IMR-90 (cell line): Measurements from ENCODE around the gene BCAT1. TPM values are rescaled to one million over a fixed set of nuclear protein-coding genes. Genes with fewer than 3 reads are reported as not detected.

Experiments
- ATAC-seq: fragments of 200-7000 bp; cut with Tn5 transposase; 2 replicates; pipeline ENCODE4 v1.9.1; 2020; ENCODE audit warnings: low read depth, mild to moderate bottlenecking, moderate library complexity
- BruUV-seq: library from RNA; stranded (reverse); fragments of 400-500 nt; replicated peaks from 2 replicates; lab custom pipeline; 2021; lab: Mats Ljungman, UMichigan
- CTCF ChIA-PET: fragments of 300-600 bp; formaldehyde crosslinking; extraction: SDS; loops from one replicate; lab custom pipeline; 2021; ENCODE audit warnings: antibody characterized with exemption; lab: Yijun Ruan, JAX
- POLR2A ChIA-PET: fragments of 300-600 bp; sonication (Branson Sonifier 250); formaldehyde crosslinking; loops from one replicate; lab custom pipeline; 2022; ENCODE audit warnings: antibody characterized with exemption; ENCODE audit not compliant: unreplicated experiment; lab: Charles Lee
- DNase-seq: peaks from one replicate; pipeline ENCODE4 v3.0.0; 2013
- H2AFZ ChIP-seq: replicated peaks from 2 replicates; pipeline ENCODE3; 2013; ENCODE audit warnings: low read length, mild to moderate bottlenecking; ENCODE audit not compliant: poor library complexity
- H2AK5ac ChIP-seq: 2 replicates; pipeline ENCODE4 v1.6.1; 2013; ENCODE audit warnings: low read depth, low read length, inconsistent platforms
- H2AK9ac ChIP-seq: replicated peaks from 2 replicates; pipeline ENCODE3; 2013; ENCODE audit warnings: mild to moderate bottlenecking, low read depth, low read length, moderate library complexity; ENCODE audit not compliant: poor library complexity
- H2BK120ac ChIP-seq: 2 replicates; pipeline ENCODE4 v1.6.1; 2013; ENCODE audit warnings: low read depth, low read length, inconsistent platforms
- H2BK15ac ChIP-seq: 3 replicates; pipeline ENCODE4 v1.6.1; 2013; ENCODE audit warnings: low read depth, low read length, inconsistent platforms
- H2BK20ac ChIP-seq: 2 replicates; pipeline ENCODE4 v1.6.1; 2013; ENCODE audit warnings: low read depth, mild to moderate bottlenecking, inconsistent platforms, low read length, moderate library complexity
- H2BK5ac ChIP-seq: 2 replicates; pipeline ENCODE4 v1.6.1; 2013; ENCODE audit warnings: mild to moderate bottlenecking, low read depth, low read length, inconsistent platforms; ENCODE audit not compliant: poor library complexity, severe bottlenecking
- H3K14ac ChIP-seq: replicated peaks from 2 replicates; pipeline ENCODE4 v1.6.1; 2013; ENCODE audit warnings: low read depth, low read length, inconsistent platforms
- H3K18ac ChIP-seq: 2 replicates; pipeline ENCODE4 v1.6.1; 2013; ENCODE audit warnings: low read depth, low read length, control low read depth
- H3K23ac ChIP-seq: 2 replicates; pipeline ENCODE4 v1.6.1; 2013; ENCODE audit warnings: low read depth, low read length, inconsistent platforms
- H3K27ac ChIP-seq: 2 replicates; pipeline ENCODE4 v1.5.1; 2013; ENCODE audit warnings: mild to moderate bottlenecking, control low read depth, low read length; ENCODE audit not compliant: insufficient read depth
- H3K27me3 ChIP-seq: 2 replicates; pipeline ENCODE4 v1.6.1; 2013; ENCODE audit warnings: low read length; ENCODE audit not compliant: control insufficient read depth, insufficient read depth
- H3K36me3 ChIP-seq: 2 replicates; pipeline ENCODE4 v1.6.1; 2013; ENCODE audit warnings: low read length, mixed read lengths; ENCODE audit not compliant: control insufficient read depth, insufficient read depth
- H3K4ac ChIP-seq: 2 replicates; pipeline ENCODE4 v1.6.1; 2013; ENCODE audit warnings: low read depth, low read length, inconsistent platforms
- H3K4me1 ChIP-seq: 2 replicates; pipeline ENCODE4 v1.6.1; 2013; ENCODE audit warnings: low read length, mixed read lengths; ENCODE audit not compliant: control insufficient read depth, insufficient read depth
- H3K4me2 ChIP-seq: 2 replicates; pipeline ENCODE4 v1.6.1; 2013; ENCODE audit warnings: low read depth, mild to moderate bottlenecking, control low read depth, low read length, moderate library complexity
- H3K4me3 ChIP-seq: 2 replicates; pipeline ENCODE4 v1.5.1; 2013; ENCODE audit warnings: low read depth, mild to moderate bottlenecking, control low read depth, low read length, moderate library complexity; ENCODE audit not compliant: insufficient read depth
- H3K56ac ChIP-seq: 2 replicates; pipeline ENCODE4 v1.6.1; 2013; ENCODE audit warnings: low read length, inconsistent platforms; ENCODE audit not compliant: insufficient read depth; ENCODE audit errors: extremely low read depth
- H3K79me1 ChIP-seq, 2 experiments: 2 replicates each; pipeline ENCODE4 v1.6.1; 2013; ENCODE audit warnings: low read length in 2 of 2, inconsistent platforms in 1 of 2, low read depth in 1 of 2
- H3K9ac ChIP-seq: 2 replicates; pipeline ENCODE4 v1.6.1; 2013; ENCODE audit warnings: low read depth, low read length, control low read depth
- H3K9me1 ChIP-seq: 2 replicates; pipeline ENCODE4 v1.6.1; 2013; ENCODE audit warnings: low read length, inconsistent platforms; ENCODE audit not compliant: insufficient read depth
- H3K9me3 ChIP-seq: 2 replicates; pipeline ENCODE4 v1.6.1; 2013; ENCODE audit warnings: low read length; ENCODE audit not compliant: control insufficient read depth, insufficient read depth
- H4K20me1 ChIP-seq: 2 replicates; pipeline ENCODE4 v1.6.1; 2013; ENCODE audit warnings: low read length, inconsistent platforms; ENCODE audit not compliant: insufficient read depth
- H4K5ac ChIP-seq: 2 replicates; pipeline ENCODE4 v1.6.1; 2013; ENCODE audit warnings: mild to moderate bottlenecking, low read depth, low read length, control low read depth
- H4K8ac ChIP-seq, 2 experiments: 2 replicates each; pipeline ENCODE4 v1.6.1; 2013; ENCODE audit warnings: low read depth in 2 of 2, low read length in 2 of 2, control low read depth in 1 of 2, inconsistent platforms in 1 of 2
- H4K91ac ChIP-seq: 2 replicates; pipeline ENCODE4 v1.6.1; 2013; ENCODE audit warnings: low read depth, low read length, inconsistent platforms; ENCODE audit not compliant: insufficient read depth
- BHLHE40 ChIP-seq: fragments of 150-350 bp; IDR thresholded peaks from 2 replicates; pipeline ENCODE4 v1.6.1; 2016; ENCODE audit warnings: mild to moderate bottlenecking, low read depth, low read length
- CEBPB ChIP-seq: IDR thresholded peaks from 2 replicates; pipeline ENCODE4 v1.6.1; 2012; ENCODE audit warnings: low read depth, low read length, improper control_type of control experiment
- CHD1 ChIP-seq: IDR thresholded peaks from 2 replicates; pipeline ENCODE4 v1.6.1; 2012; ENCODE audit warnings: low read depth, low read length, improper control_type of control experiment
- FOS ChIP-seq: fragments of 150-350 bp; IDR thresholded peaks from 2 replicates; pipeline ENCODE4 v1.6.1; 2016; ENCODE audit warnings: low read depth, low read length
- MAFK ChIP-seq: IDR thresholded peaks from 2 replicates; pipeline ENCODE4 v1.6.1; 2012; ENCODE audit warnings: low read depth, low read length, improper control_type of control experiment
- MAZ ChIP-seq: IDR thresholded peaks from 2 replicates; pipeline ENCODE4 v1.6.1; 2012; ENCODE audit warnings: low read depth, mild to moderate bottlenecking, low read length, improper control_type of control experiment, moderate library complexity, borderline replicate concordance
- MXI1 ChIP-seq: IDR thresholded peaks from 2 replicates; pipeline ENCODE4 v1.6.1; 2012; ENCODE audit warnings: low read depth, mild to moderate bottlenecking, low read length, moderate library complexity, borderline replicate concordance
- NFE2L2 ChIP-seq: fragments of 150-350 bp; IDR thresholded peaks from 2 replicates; pipeline ENCODE4 v1.6.1; 2016; ENCODE audit warnings: low read depth, mild to moderate bottlenecking, low read length
- POLR2A ChIP-seq: IDR thresholded peaks from 2 replicates; pipeline ENCODE4 v1.6.1; 2012; ENCODE audit warnings: mild to moderate bottlenecking, low read depth, low read length
- RAD21 ChIP-seq: IDR thresholded peaks from 2 replicates; pipeline ENCODE4 v1.6.1; 2012; ENCODE audit warnings: low read length, improper control_type of control experiment
- RCOR1 ChIP-seq: IDR thresholded peaks from 2 replicates; pipeline ENCODE4 v1.6.1; 2012; ENCODE audit warnings: mild to moderate bottlenecking, low read length, improper control_type of control experiment; ENCODE audit not compliant: insufficient replicate concordance
- RFX5 ChIP-seq: IDR thresholded peaks from 2 replicates; pipeline ENCODE4 v1.8.0; 2012; ENCODE audit warnings: low read depth, mild to moderate bottlenecking, low read length, moderate library complexity
- SMC3 ChIP-seq: fragments of 150-350 bp; IDR thresholded peaks from 2 replicates; pipeline ENCODE4 v1.6.1; 2016; ENCODE audit warnings: low read depth, mild to moderate bottlenecking, antibody characterized with exemption, low read length, moderate library complexity
- whole genome bisulfite sequencing, 2 experiments: methylation state at CpG; one replicate each; pipeline versions ENCODE4 v1.1.5 to v1.1.7; 2013; ENCODE audit warnings: missing lambda C conversion rate in 2 of 2; ENCODE audit not compliant: insufficient read length in 1 of 2; ENCODE audit errors: extremely low coverage in 2 of 2; 5-methylcytosine and 5-hydroxymethylcytosine counted together
- dilution Hi-C: fragments of 300-500 bp; cut with HindIII; formaldehyde crosslinking; loops from one replicate; pipeline ENCODE4 v1.14.3; 2018; ENCODE audit warnings: low sequenced_read_pairs; ENCODE audit not compliant: unreplicated experiment
- in situ Hi-C: fragments of 300-500 bp; cut with MboI; formaldehyde crosslinking; loops from 3 replicates; pipeline ENCODE4 v1.14.3; 2019; ENCODE audit warnings: low sequenced_read_pairs, inconsistent platforms, mixed read lengths
- intact Hi-C: fragments of 100-400 bp; cut with micrococcal nuclease; formaldehyde crosslinking; loops from 2 replicates; pipeline ENCODE4 v1.10.0; 2022
- polyA plus RNA-seq, 3 experiments: library from polyadenylated mRNA; depleted of rRNA; stranded (reverse); fragments of >200 nt; gene quantifications; 2 replicates each; pipeline ENCODE4 v1.2.3, GENCODE V29; 2012; ENCODE audit warnings: low replicate concordance in 1 of 3
- total RNA-seq: library from RNA; depleted of rRNA; stranded (reverse); fragments of >200 nt; gene quantifications from 2 replicates; pipeline ENCODE4 v1.2.3, GENCODE V29; 2012
- TF ChIP-seq, protein P1 (sequence below): fragments of 150-350 bp; IDR thresholded peaks from 2 replicates; pipeline ENCODE4 v1.6.1; 2017; ENCODE audit warnings: mild to moderate bottlenecking, antibody characterized with exemption, low read length, low read depth
- TF ChIP-seq, protein P2 (sequence below): fragments of 150-350 bp; IDR thresholded peaks from 2 replicates; pipeline ENCODE4 v1.6.1; 2016; ENCODE audit warnings: low read depth, mild to moderate bottlenecking, low read length, moderate library complexity, borderline replicate concordance
- TF ChIP-seq, protein P3 (sequence below): conservative IDR thresholded peaks from 2 replicates; pipeline ENCODE4 v1.5.1; 2012; ENCODE audit warnings: mild to moderate bottlenecking, low read depth, low read length, improper control_type of control experiment

BCAT1 gene
- total and polyA plus RNA-seq, 2 of the 4 experiments (the other 2 are of a cell fraction): 30.4 to 683 TPM

DNA sequence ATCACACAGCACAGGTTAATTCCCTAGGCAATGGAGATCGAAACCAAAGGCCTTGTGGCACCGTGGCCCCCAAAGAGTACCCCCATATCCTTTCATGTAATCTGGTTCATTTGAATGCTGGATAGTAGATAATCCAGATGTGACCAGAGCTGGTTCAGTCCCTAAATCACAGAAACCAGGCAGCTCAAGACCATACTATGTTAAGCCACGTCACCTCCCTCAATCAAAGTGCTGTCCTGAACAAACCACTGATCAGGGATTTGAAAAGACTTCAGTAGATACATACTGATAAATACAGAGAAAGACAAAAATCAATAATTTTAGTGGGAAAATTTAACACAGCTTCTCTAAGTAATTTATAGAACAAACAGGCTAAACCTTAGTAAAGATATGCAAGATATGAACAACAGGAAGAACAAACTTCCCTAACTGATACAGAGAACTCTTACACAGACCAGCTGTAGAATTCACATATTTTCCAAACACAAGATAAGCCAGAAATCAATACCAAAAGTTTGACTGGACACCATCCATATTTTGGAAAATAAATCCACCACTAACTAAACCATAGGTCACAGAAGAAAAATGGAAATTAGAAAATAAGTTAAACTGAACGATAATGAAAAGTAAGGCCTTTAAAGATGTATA is 67.1 kb downstream of the BCAT1 start:
- H3K4me1 ChIP-seq: no peaks in the 10 kb centered on the region
- H3K23ac ChIP-seq: no peak overlapping the region
- H2BK120ac ChIP-seq: no peak overlapping the region
- H4K8ac ChIP-seq: no peak overlapping the region
- H4K5ac ChIP-seq: no peak overlapping the region
- intact Hi-C loops (no loop called here), in situ Hi-C loops (no loop called here), dilution Hi-C loops (no loop called here)
- H4K91ac ChIP-seq: no peak overlapping the region
- H3K4me2 ChIP-seq: no peak overlapping the region
- ATAC-seq (no peak), DNase-seq (no peak)
- H3K14ac ChIP-seq: no peak overlapping the region
- no peak overlapping the region for H2AK9ac ChIP-seq
- peaks cover 27 to 71% of the 10 kb centered on the region in 2 experiments for H3K79me1 ChIP-seq
- no peak for TF ChIP-seq POLR2A
- TF ChIP-seq, protein P1, sequence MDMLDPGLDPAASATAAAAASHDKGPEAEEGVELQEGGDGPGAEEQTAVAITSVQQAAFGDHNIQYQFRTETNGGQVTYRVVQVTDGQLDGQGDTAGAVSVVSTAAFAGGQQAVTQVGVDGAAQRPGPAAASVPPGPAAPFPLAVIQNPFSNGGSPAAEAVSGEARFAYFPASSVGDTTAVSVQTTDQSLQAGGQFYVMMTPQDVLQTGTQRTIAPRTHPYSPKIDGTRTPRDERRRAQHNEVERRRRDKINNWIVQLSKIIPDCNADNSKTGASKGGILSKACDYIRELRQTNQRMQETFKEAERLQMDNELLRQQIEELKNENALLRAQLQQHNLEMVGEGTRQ: no peak
- no peak for TF ChIP-seq SMC3
- TF ChIP-seq CEBPB: no peak
- TF ChIP-seq NFE2L2: no peak
- TF ChIP-seq MAZ: no peak
- TF ChIP-seq, protein P2, sequence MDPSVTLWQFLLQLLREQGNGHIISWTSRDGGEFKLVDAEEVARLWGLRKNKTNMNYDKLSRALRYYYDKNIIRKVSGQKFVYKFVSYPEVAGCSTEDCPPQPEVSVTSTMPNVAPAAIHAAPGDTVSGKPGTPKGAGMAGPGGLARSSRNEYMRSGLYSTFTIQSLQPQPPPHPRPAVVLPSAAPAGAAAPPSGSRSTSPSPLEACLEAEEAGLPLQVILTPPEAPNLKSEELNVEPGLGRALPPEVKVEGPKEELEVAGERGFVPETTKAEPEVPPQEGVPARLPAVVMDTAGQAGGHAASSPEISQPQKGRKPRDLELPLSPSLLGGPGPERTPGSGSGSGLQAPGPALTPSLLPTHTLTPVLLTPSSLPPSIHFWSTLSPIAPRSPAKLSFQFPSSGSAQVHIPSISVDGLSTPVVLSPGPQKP: no peak
- TF ChIP-seq RFX5: no peak
- TF ChIP-seq RCOR1: no peak
- no peak for TF ChIP-seq FOS
- TF ChIP-seq BHLHE40: no peak
- TF ChIP-seq RAD21: no peak
- no peak for TF ChIP-seq CHD1
- no peak for TF ChIP-seq MXI1
- no peak for TF ChIP-seq MAFK
- TF ChIP-seq, protein P3, sequence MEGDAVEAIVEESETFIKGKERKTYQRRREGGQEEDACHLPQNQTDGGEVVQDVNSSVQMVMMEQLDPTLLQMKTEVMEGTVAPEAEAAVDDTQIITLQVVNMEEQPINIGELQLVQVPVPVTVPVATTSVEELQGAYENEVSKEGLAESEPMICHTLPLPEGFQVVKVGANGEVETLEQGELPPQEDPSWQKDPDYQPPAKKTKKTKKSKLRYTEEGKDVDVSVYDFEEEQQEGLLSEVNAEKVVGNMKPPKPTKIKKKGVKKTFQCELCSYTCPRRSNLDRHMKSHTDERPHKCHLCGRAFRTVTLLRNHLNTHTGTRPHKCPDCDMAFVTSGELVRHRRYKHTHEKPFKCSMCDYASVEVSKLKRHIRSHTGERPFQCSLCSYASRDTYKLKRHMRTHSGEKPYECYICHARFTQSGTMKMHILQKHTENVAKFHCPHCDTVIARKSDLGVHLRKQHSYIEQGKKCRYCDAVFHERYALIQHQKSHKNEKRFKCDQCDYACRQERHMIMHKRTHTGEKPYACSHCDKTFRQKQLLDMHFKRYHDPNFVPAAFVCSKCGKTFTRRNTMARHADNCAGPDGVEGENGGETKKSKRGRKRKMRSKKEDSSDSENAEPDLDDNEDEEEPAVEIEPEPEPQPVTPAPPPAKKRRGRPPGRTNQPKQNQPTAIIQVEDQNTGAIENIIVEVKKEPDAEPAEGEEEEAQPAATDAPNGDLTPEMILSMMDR: no peak
- CTCF ChIA-PET: no interaction called here
- H3K36me3 ChIP-seq: peaks cover 25% of the 10 kb centered on the region
- no peak overlapping the region for H3K18ac ChIP-seq
- no TSS peak for BruUV-seq
- peaks cover 7% of the 10 kb centered on the region; the same call in 1 of the 2 replicates for H3K9me1 ChIP-seq
- WGBS, 2 experiments: no CpG with 5 or more reads among the region's 4 CpGs
- no peak overlapping the region for H3K9ac ChIP-seq
- H3K9me3 ChIP-seq: no peaks in the 10 kb centered on the region
- no peak overlapping the region for H2AFZ ChIP-seq
- H3K56ac ChIP-seq: no peak overlapping the region
- H2AK5ac ChIP-seq: no peak overlapping the region
- POLR2A ChIA-PET: no interaction called here
- no peak overlapping the region for H2BK20ac ChIP-seq
- peaks cover 7% of the 10 kb centered on the region; the same call in 1 of the 2 replicates for H4K20me1 ChIP-seq
- no peak overlapping the region for H3K4me3 ChIP-seq
- no peak overlapping the region for H3K27ac ChIP-seq
- no peak overlapping the region for H2BK15ac ChIP-seq
- H3K27me3 ChIP-seq: no peaks in the 10 kb centered on the region
- no peak overlapping the region for H3K4ac ChIP-seq
- H2BK5ac ChIP-seq: no peak overlapping the region
